GM23338 (cell line): ENCODE results near the gene RBM8A. TPM values are rescaled to one million over a fixed set of nuclear protein-coding genes. Genes with fewer than 3 reads are reported as not detected.

ENCODE experiments used
- ATAC-seq: fragments of 200-7000 bp; cut with Tn5 transposase; 3 replicates; pipeline ENCODE4 v1.9.1; 2020
- DNase-seq: peaks from one replicate; pipeline ENCODE4 v3.0.0-alpha.2; 2015; ENCODE audit warnings: low spot score
- H2AFZ ChIP-seq: fragments of 200-600 bp; sonication (generic); 2 replicates; pipeline ENCODE4 v1.8.0; 2016; ENCODE audit warnings: antibody characterized with exemption, mild to moderate bottlenecking, moderate library complexity
- H3F3A ChIP-seq: fragments of 200-600 bp; sonication (generic); replicated peaks from 2 replicates; pipeline ENCODE4 v1.8.0; 2017; ENCODE audit warnings: antibody characterized with exemption, mixed run types, low read depth
- H3K27ac ChIP-seq: fragments of 200-600 bp; sonication (generic); 2 replicates; pipeline ENCODE4 v1.6.1; 2016; ENCODE audit warnings: low read depth
- H3K27me3 ChIP-seq: fragments of 200-600 bp; sonication (generic); 2 replicates; pipeline ENCODE4 v1.8.0; 2016; ENCODE audit warnings: mild to moderate bottlenecking, mixed run types, moderate library complexity; ENCODE audit not compliant: insufficient read depth
- H3K36me3 ChIP-seq: fragments of 200-600 bp; sonication (generic); 2 replicates; pipeline ENCODE4 v1.8.0; 2016; ENCODE audit warnings: mild to moderate bottlenecking; ENCODE audit not compliant: insufficient read depth
- H3K4me1 ChIP-seq: fragments of 200-600 bp; sonication (generic); 2 replicates; pipeline ENCODE4 v1.8.0; 2016; ENCODE audit warnings: mild to moderate bottlenecking, moderate library complexity; ENCODE audit not compliant: insufficient read depth
- H3K4me2 ChIP-seq: fragments of 200-600 bp; sonication (generic); 2 replicates; pipeline ENCODE4 v1.7.1; 2017; ENCODE audit warnings: mixed run types
- H3K4me3 ChIP-seq: fragments of 200-600 bp; sonication (generic); 2 replicates; pipeline ENCODE4 v1.6.1; 2016; ENCODE audit warnings: mixed run types
- H3K79me2 ChIP-seq: fragments of 200-600 bp; sonication (generic); replicated peaks from 2 replicates; pipeline ENCODE4 v1.8.0; 2017; ENCODE audit warnings: mild to moderate bottlenecking; ENCODE audit not compliant: insufficient read depth
- H3K9me2 ChIP-seq: fragments of 200-600 bp; sonication (generic); 2 replicates; pipeline ENCODE4 v1.8.0; 2017; ENCODE audit not compliant: insufficient read depth
- H4K20me1 ChIP-seq: fragments of 200-600 bp; sonication (generic); replicated peaks from 2 replicates; pipeline ENCODE4 v1.8.0; 2017; ENCODE audit warnings: mild to moderate bottlenecking; ENCODE audit not compliant: insufficient read depth
- H3K27ac Mint-ChIP-seq: 2 replicates; pipeline ENCODE4 v1.8.0; 2020; ENCODE audit warnings: inconsistent platforms, mild to moderate bottlenecking, moderate library complexity, mixed read lengths
- H3K27me3 Mint-ChIP-seq: 3 replicates; pipeline ENCODE4 v1.8.0; 2022; ENCODE audit warnings: low read depth, mild to moderate bottlenecking, moderate library complexity, mixed read lengths, inconsistent platforms; ENCODE audit not compliant: insufficient read depth, poor library complexity
- H3K36me3 Mint-ChIP-seq: 3 replicates; pipeline ENCODE4 v1.8.0; 2021; ENCODE audit warnings: low read depth, mild to moderate bottlenecking, inconsistent platforms, moderate library complexity, mixed read lengths
- H3K4me1 Mint-ChIP-seq: 3 replicates; pipeline ENCODE4 v1.8.0; 2020; ENCODE audit warnings: mild to moderate bottlenecking, inconsistent platforms, mixed read lengths
- H3K4me3 Mint-ChIP-seq: 3 replicates; pipeline ENCODE4 v1.8.0; 2021; ENCODE audit warnings: moderate library complexity, mild to moderate bottlenecking, inconsistent platforms, mixed read lengths
- H3K9me3 Mint-ChIP-seq: 3 replicates; pipeline ENCODE4 v1.8.0; 2020; ENCODE audit warnings: moderate library complexity, mild to moderate bottlenecking, inconsistent platforms, mixed read lengths
- CREB1 ChIP-seq: fragments of 250-450 bp; sonication (Bioruptor Pico); IDR thresholded peaks from 2 replicates; pipeline ENCODE4 v1.5.0; 2020; ENCODE audit warnings: low read depth, mild to moderate bottlenecking, moderate library complexity
- CTCF ChIP-seq, 2 experiments: fragments of 200-600 bp in 1 of 2; sonication (generic) in 1 of 2; conservative IDR thresholded peaks; 2 replicates each; pipeline versions ENCODE4 v1.5.1 to v1.6.1; 2016 to 2017; ENCODE audit warnings: antibody characterized with exemption in 2 of 2, low read depth in 2 of 2, mild to moderate bottlenecking in 2 of 2, moderate library complexity in 1 of 2
- ETS1 ChIP-seq: IDR thresholded peaks from 2 replicates; pipeline ENCODE4 v1.6.1; 2016; ENCODE audit warnings: antibody characterized with exemption
- EZH2 ChIP-seq: fragments of 200-600 bp; sonication (generic); IDR thresholded peaks from one replicate; pipeline ENCODE4 v1.8.0; 2017; ENCODE audit warnings: antibody characterized with exemption, mild to moderate bottlenecking, low read depth; ENCODE audit not compliant: unreplicated experiment
- EZH2phosphoT487 ChIP-seq: fragments of 200-600 bp; sonication (generic); IDR thresholded peaks from one replicate; pipeline ENCODE4 v1.8.1; 2018; ENCODE audit warnings: antibody characterized with exemption; ENCODE audit not compliant: unreplicated experiment
- JUNB ChIP-seq: IDR thresholded peaks from one replicate; pipeline ENCODE4 v1.6.1; 2016; ENCODE audit warnings: antibody characterized with exemption; ENCODE audit not compliant: unreplicated experiment
- POLR2AphosphoS5 ChIP-seq: IDR thresholded peaks from 2 replicates; pipeline ENCODE4 v1.6.1; 2016; ENCODE audit warnings: antibody characterized with exemption, low read depth
- REST ChIP-seq: IDR thresholded peaks from one replicate; pipeline ENCODE4 v1.6.1; 2018; ENCODE audit warnings: antibody characterized with exemption; ENCODE audit not compliant: unreplicated experiment
- STAT1 ChIP-seq: IDR thresholded peaks from one replicate; pipeline ENCODE4 v1.6.1; 2016; ENCODE audit warnings: antibody characterized with exemption; ENCODE audit not compliant: unreplicated experiment
- ZNF114 ChIP-seq: fragments of 250-450 bp; sonication (Bioruptor Pico); IDR thresholded peaks from 2 replicates; pipeline ENCODE4 v1.5.0; 2020; ENCODE audit warnings: mild to moderate bottlenecking, moderate library complexity
- ZNF462 ChIP-seq: fragments of 250-450 bp; sonication (Bioruptor Pico); IDR thresholded peaks from 2 replicates; pipeline ENCODE4 v1.5.0; 2020; ENCODE audit warnings: mild to moderate bottlenecking, moderate library complexity
- polyA plus RNA-seq: library from polyadenylated mRNA; unstranded; fragments of >200 nt; fragmentation: Nextera tagmentation; extraction: Ambion mirVana; gene quantifications from 2 replicates; pipeline ENCODE4 v1.2.1, GENCODE V29; 2016
- total RNA-seq: library from RNA; depleted of rRNA; stranded (reverse); fragments of >200 nt; shearing (Covaris generic); gene quantifications from 2 replicates; pipeline ENCODE4 v1.2.3, GENCODE V29; 2014

The RBM8A gene
- total and polyA plus RNA-seq, 2 experiments from 2014 or later = 170 to 312 TPM

GRCh38 chr1:145912128-145912641 is 15.1 kb downstream of the RBM8A start (continued):
- TF ChIP-seq ETS1 = no peak
- TF ChIP-seq ZNF114 (CRISPR knock-in tag) = no peak
- TF ChIP-seq EZH2 = no peak
- no peak for TF ChIP-seq CTCF (conservative IDR thresholded peaks at IDR 0.05; ENCODE audit: low read depth in 2 of 2)
- TF ChIP-seq JUNB = no peak
- TF ChIP-seq CREB1 = no peak
- no peak for TF ChIP-seq STAT1
- no peak for TF ChIP-seq EZH2phosphoT487
- no peak for TF ChIP-seq POLR2AphosphoS5

- H3K27ac ChIP-seq = no peak overlapping the region
- H3K4me1 ChIP-seq = no peaks in the 10 kb centered on the region
- no peaks in the 10 kb centered on the region for H3K9me2 ChIP-seq
- no peaks in the 10 kb centered on the region for H3K27me3 ChIP-seq
- DNase-seq (no peak), ATAC-seq (no peak)
- H3K36me3 Mint-ChIP-seq = no peaks in the 10 kb centered on the region; the same call in 2 of the 3 replicates
- no peaks in the 10 kb centered on the region for H3K9me3 Mint-ChIP-seq
- no peak overlapping the region for H2AFZ ChIP-seq
- H3K36me3 ChIP-seq = no peaks in the 10 kb centered on the region
- no peaks in the 10 kb centered on the region for H3K79me2 ChIP-seq
- H3K4me1 Mint-ChIP-seq = peaks cover 10% of the 10 kb centered on the region
- no peak overlapping the region for H3K27ac Mint-ChIP-seq
- no peak overlapping the region for H3K4me3 Mint-ChIP-seq
- peaks cover 5% of the 10 kb centered on the region for H3K27me3 Mint-ChIP-seq
- H3K4me3 ChIP-seq = no peak overlapping the region
- H4K20me1 ChIP-seq = no peaks in the 10 kb centered on the region
- 0 out of 2 replicates have a peak, but pooled peaks cover 4% of the 10 kb centered on the region for H3F3A ChIP-seq
- no peak overlapping the region for H3K4me2 ChIP-seq
- TF ChIP-seq EZH2 (no peak), ZNF114 (CRISPR knock-in tag) (no peak), JUNB (no peak), REST (no peak), ZNF462 (CRISPR knock-in tag) (no peak), ETS1 (no peak), STAT1 (no peak)
These were observed 18.6 kb downstream of the RBM8A start for GRCh38 chr1:145908653-145909052.
